ENCODE results near the gene VAT1.

VAT1 gene

DNA sequence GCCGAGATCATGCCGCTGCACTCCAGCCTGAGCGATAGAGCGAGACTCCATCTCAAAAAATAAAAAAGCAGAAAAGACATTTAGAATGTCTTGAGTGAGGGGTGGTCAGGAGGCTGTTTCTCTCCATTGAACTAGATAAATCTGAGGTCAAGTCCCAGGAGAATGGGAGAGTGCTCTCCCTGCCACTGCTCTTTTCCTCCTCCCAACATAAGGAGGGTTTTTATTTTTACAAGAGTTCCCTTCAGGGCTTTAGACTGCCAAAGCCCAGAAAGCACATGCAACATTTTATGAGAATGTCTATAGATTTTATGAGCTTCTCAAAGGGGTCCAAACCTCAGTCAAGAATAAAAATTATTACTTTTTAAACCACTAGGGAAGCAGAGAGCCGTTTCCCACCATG is 4.4 kb upstream of the VAT1 start:
- no peak for DNase-seq

DNA sequence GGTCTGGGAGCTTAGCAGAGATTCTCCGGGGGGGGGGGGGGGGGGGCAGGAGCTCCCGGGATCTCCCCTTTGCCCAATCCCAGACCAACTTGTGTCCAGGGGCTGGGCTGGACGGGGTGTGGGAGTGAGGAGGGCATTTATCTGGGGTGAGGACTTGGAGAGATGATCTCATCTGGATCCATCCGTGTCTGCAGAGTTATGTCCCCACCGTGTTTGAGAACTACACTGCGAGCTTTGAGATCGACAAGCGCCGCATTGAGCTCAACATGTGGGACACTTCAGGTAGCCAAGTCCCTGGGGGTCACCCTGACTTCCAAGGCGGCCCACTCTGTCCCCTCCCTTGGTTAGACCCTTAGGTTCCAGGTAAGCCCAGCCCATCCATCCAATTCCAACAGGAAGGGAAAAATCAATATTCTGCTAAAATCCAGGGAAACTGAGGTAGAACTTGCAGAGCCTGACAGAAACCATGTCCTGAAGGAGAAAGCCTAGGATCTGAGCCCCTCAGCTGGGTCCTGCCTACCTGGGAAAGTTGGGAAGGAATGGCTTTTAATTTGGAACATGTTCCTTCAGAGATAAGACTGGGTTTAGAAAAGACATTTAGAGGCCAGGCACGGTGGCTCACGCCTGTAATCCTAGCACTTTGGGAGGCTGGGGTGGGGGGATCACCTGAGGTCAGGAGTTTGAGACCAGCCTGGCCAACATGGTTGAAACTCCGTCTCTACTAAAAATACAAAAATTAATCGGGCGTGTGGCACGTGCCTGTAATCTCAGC is 3.8 kb upstream of the VAT1 start:
- DNase-seq: no peak

DNA sequence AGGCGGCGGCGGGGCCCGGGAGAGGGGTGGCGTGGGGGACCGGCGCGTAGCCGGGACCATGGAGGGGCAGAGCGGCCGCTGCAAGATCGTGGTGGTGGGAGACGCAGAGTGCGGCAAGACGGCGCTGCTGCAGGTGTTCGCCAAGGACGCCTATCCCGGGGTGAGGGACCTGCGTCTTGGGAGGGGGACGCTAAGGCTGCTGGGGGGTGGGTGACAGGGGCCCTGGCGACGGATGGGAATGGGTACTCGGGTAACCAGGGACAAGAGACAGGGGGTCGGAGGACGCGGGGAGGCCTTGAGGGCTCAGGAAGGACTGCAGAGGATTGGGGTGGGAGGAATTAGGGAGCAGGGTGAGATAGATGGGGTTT is 3.1 kb upstream of the VAT1 start:
- DNase-seq: peak; percentile 41

DNA sequence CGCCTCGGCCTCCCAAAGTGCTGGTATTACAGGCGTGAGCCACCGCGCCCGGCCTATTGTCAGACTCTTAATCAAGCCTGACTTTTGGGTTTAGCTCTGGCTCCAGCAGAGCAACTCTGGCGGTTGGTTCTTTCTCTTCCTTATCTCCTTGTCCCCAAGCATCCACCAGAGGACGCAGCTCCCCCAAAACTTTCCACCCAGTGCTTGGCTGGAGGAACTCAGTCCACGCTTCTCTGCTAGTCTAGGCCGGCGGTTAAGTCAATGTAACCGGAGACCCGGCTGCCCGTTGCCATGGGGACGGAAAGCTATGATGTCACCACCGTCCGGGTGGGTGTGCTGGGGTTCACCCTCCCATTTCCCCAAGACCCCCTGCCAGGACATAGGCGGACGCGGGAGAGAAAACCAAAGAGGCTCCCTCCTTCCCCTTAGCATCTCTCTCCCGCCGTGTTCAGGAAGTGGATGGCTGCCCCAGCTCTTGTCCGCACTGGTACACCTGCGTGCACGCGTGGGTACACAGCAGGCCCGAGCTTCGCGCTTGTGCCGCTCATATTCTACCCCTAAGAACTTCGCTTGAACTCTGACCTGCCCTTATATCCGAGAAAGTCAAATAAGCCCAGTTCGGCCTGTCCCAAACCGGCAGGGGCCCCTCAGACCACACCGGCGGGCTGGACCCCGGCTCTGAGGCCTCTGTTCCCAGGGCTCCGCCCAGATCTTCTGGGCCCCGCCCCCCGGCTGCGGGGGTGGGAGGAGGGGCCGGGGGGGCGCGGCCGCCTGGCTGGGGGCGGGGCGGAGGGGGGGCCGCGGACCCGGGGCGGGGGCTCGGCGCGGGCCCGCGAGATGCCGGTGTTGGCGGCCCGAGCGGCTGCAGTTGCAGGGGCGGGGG is 2.5 kb upstream of the VAT1 start, which contains the start of gene RND2:
TSS of gene RND2 (plus strand) at position 825 of the 883 bp plus-strand sequence. CDS start 117 bp downstream, outside the sequence.
- peak; percentile 92 for DNase-seq

DNA sequence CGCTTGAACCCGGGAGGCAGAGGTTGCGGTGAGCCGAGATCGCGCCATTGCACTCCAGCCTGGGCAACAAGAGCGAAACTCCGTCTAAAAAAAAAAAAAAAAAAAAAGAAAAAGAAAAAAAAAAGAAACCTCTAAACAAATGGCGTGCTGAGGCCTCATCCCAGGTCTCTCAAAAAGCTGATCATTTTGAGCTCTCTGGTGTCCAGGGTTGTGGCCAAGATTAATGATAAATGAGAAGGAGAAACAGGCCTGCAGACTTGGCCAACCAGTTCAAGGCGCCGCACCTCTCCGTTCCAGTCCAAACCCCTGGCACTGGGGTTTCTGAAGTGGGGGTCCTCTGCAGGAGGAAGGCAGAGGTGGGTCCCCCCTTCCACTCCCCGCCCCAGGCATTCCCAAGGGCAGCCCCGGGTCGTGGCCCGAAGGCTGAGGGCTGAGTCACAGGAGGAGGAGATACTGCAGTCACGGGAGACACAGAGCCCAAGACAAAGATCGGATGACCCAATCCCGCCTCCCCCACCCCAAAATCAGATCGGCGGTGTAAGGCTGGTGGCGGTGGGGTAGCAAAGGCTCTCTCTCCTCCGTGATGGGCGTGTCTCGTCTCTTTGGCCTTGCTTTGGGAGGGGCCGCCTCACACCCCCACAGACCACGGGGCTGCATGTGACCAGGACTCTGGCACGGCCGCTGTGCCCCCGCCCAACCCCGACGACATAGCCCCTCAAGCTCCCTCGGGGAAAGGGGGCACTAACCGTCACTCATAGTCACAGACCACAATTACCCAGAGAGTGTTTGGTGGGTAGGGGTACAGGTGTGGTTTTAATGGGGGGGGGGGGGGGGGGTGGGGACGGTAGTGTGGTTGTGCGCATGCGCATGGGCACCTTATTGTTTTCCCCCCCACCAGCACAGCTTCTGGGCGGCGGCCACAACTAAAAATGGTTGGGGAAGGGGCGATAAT is 1.1 kb downstream of the VAT1 start:
- no peak for DNase-seq

DNA sequence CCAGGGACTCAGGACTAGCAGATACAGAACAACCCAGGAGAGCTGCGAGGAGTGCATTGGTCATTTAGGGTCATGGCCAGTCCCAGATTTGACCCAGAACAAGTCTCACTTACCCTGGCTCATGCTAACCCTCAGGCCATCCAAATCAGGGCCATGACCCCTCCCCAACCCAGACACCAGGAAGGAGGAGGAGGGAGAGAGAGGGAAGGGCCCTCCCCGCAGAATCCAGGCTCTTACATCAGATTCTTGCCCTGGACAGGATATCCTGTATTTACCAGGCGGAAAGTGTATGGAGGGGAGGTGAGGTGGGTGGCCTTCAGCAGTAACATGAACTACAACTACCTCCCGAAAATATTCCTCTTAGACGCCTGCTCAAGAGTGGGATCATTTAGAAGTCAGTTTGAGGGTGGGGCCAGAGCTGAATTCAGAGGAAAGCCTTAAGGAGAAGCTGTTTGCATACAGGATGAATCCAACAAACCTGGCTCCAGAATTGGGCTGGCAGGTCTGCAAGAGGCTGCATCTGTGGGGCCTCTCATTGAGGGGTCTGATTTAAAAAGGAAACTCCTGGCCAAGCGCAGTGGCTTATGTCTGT is 2.1 kb downstream of the VAT1 start:
- no peak for DNase-seq

DNA sequence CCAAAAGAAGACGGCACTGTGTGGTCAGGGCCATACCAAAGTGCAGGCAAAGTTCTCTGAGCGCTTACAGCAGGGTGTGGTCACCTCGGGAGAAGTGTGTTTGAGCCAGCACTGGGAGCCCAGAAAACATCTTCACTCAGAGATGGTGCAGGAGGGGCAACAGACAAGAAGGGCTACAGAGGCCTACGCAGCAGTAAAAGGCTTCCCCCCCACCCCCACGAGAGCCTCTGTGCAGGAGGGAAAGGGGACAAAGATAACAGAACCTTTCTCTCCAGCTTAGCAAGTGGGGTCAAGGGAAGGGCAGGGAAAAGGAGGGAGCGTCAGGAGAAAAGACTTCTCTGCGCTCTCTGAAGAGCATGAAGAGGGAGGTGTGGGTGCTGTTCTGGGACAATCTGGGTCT is 2.8 kb downstream of the VAT1 start:
- no peak for DNase-seq

DNA sequence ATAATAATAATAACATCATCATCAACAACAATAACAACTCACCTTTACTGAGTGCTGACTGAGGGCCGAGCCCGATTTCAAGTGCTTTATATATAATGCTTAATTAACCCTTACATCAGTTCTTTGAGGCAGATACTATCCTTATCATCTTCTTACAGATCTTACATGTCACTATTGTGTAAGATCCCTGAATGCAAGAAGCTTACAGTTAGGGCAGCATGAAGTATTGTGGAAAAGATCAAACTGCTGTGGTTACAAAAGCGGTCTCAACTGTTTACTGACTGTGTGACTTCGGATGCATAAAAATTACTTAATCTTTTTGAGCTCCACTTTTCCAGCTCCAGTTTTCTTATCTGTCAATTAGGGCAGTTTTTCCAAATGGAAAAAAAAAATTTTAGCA is 3.3 kb downstream of the VAT1 start:
- DNase-seq: no peak

DNA sequence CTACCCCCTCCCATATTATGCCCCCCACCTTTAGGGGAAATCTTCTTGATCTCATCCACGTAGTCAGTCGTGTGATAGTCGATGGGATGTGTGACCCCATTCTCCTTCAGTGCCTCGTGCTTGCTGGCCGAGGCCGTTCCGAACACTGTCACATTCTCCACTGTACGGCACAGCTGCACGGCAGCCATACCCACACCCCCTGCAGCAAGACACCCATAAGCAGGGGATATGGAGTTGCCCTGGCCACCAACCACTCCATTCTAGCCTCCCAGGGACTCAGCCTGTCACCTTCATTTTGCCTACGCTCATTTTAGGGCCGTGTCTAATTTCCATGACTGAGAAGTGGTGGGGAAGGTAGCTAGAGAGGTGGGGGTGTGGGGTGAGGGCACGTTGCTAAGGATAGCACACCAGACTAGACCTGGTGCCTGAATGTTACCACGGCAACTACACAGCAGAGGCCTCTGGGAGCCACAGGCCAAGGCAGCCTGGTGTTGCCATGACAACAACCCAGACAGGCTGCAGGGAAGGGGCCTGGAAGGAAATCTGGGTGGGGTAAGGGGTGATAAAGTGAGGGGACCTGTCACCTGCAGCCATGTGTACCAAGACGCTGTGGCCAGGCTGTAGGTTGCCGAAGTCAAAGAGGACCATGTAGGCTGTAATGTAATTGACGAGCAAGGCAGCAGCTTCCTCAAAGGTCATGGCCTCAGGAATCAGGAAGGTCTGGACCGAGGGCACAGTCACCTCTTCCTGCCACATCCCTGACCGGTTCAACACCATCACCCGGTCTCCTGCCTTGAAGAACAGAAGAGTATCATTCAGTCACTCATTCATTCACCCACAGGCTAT is 4.0 kb downstream of the VAT1 start:
- DNase-seq: peak; percentile 25

DNA sequence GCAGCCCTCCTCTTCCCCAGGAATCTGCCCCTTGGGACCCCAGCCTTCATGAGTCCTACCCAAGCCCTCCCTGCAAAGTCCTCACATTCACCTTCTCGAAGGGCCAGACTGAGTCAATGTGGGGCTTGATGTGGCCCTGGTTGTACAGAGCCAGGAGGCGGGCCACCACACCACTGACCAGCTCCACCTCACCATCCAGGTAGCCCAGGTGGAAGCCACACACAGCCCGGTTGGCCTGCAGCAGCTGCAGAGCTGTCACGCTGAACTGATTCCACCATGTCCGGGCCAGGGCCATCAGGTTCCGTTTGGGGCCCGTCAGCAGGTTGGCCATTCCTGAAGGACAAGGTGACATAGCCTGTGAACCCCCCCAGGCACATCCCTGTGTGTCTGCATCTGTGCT is 6.0 kb downstream of the VAT1 start:
- DNase-seq: no peak

DNA sequence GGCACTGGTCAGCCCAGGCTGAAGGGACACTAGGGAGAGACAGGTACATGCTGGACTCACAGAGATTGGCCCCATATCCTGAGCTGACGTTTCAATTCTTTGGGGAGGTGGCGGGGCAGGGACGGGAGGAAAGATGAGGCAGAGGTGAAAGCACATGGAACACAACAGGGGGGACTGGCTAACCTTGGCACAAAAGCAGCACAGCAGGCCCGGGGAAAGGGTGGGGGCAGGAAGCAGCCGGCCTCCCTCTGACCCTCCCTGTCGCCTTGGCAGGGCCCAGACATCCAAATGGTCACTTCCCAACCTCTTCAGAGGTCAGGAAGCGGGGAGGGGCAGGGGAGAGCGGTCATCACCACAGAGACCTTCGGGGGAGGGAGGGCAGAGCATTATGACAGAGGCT is 6.6 kb downstream of the VAT1 start:
- no peak for DNase-seq

DNA sequence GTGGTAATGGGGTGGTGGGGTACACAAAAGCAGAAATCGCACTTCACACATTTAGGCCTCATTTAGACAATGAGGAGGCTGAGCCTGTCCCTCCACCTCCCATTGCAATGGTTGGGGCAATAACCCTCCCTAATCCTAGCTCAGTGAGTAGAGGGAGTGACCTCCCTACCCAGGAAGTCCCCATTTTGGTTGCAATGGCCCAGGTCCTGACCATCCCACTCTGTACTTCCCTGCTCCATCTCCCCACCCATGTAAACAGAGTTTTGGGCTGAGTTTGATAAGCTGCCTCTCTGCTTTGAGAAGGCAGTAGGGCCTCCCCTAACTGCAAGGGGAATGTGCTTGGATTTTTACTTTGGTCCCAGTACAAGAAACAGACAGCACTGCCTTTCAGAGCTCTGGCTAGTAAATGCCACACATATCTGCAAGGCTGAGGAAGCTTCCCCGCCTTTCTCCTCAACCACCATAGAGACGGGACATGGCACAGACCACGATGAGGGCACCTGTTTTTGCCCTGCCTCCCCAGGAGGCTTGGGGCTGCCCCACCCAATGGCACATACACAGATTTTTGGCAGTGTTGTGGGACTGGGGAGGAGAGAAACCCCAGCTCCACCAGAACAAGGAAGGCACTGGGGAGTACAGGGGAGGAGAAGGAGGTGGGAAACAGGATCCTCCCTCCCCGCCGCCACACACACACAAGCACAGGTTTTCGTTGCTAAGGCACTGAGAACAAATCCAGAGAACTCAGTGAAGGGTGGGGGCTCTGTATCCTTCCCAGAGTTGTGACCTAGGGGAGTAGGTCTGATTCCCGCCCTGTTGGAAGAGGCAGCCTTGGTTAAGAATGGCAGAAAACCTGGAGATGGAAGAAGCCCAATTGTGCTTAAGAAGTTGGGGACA is 7.3 kb downstream of the VAT1 start:
- no peak for DNase-seq

DNA sequence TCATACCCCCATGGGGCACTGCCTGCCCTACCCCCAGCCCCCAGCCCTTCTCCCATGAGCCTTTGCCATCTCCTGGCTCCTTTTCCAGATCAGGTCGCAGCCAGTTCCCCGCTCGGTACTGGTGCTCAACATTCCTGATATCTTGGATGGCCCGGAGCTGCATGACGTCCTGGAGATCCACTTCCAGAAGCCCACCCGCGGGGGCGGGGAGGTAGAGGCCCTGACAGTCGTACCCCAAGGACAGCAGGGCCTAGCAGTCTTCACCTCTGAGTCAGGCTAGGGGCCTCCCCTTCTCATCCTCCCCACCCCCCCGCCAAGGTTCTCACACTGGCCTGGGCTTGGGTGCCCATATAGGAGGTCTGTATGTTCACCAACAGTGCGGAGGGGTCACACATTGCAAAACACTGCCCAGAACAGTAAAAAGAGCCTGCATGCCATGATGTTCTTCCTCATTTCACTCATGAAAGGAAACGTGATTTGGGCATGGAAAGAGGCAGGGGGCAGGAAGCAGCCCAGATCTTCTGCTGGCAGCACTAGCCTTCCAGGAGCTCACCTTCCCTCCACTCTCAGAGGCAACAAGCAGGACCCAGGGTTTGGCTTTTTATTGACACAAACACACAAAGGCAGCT is 8.1 kb downstream of the VAT1 start:
- DNase-seq: no peak

DNA sequence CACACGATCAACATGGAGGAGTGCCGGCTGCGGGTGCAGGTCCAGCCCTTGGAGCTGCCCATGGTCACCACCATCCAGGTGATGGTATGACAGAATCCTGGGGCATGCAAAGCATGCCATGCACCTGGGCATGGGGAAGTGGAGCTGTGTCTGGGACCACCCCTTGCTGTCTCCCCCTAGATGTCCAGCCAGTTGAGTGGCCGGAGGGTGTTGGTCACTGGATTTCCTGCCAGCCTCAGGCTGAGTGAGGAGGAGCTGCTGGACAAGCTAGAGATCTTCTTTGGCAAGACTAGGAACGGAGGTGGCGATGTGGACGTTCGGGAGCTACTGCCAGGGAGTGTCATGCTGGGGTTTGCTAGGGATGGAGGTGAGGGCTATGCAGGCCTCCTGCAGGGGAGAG is 8.9 kb downstream of the VAT1 start:
- no peak for DNase-seq

DNA sequence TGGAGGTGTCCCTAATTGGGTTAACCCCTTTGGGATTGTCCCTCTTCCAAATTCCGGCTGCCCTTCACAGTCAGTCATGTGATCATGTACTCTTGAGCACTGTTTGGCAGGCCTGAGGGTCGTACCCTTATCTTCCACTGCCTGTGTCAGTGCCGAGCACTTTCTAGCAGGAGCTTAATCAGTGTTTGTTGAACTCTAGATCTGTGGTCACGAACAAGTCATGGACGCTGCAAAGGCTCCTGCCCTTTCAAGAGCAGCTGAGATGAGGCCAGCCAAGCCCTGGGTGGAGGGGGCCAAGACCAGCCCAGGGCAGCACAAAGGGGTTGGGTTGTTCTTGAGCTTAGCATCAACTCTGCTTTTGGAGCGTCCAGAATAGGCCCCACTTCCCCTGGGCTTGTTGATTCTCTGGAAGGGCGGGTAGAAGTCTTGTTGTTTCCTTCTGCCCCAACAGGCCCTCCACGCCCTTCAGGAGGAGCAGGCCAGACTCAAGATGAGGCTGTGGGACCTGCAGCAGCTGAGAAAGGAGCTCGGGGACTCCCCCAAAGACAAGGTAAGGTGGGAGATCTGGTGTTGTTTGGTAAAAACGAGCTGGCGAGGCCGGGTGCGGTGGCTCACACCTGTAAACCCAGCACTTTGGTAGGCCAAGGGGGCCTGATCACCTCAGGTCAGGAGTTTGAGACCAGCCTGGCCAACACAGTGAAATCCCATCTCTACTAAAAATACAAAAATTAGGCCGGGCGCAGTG is 10.3 kb downstream of the VAT1 start:
- no peak for DNase-seq

DNA sequence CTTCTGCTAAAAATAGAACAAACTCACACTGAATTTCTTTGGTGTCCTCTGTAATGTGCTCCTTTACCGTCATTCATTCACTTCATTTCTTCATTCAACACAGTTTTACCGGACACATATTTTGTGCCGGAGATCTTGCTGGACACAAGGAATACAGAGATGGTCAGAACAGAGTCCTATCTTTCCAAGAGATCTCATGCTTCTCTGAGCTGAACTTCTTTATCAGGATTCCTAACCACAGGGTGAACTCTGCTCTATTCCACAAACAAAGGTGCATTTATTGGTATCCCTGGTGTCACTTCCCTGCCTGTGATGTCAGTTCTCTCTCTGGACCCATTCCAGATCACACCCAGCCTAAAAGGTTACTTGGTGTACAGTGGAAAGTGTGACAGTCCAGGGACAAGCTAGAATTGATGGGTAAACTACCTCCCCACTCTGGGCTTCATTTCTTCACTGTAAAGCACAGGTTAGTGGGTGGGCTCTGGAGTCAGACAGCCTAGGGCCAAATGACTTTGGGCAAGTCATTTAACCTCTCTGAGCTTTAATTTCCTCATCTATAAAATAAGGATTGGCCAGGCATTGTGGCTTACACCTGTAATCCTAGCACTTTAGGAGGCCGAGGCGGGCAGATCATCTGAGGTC is 11.4 kb downstream of the VAT1 start:
- DNase-seq: no peak

DNA sequence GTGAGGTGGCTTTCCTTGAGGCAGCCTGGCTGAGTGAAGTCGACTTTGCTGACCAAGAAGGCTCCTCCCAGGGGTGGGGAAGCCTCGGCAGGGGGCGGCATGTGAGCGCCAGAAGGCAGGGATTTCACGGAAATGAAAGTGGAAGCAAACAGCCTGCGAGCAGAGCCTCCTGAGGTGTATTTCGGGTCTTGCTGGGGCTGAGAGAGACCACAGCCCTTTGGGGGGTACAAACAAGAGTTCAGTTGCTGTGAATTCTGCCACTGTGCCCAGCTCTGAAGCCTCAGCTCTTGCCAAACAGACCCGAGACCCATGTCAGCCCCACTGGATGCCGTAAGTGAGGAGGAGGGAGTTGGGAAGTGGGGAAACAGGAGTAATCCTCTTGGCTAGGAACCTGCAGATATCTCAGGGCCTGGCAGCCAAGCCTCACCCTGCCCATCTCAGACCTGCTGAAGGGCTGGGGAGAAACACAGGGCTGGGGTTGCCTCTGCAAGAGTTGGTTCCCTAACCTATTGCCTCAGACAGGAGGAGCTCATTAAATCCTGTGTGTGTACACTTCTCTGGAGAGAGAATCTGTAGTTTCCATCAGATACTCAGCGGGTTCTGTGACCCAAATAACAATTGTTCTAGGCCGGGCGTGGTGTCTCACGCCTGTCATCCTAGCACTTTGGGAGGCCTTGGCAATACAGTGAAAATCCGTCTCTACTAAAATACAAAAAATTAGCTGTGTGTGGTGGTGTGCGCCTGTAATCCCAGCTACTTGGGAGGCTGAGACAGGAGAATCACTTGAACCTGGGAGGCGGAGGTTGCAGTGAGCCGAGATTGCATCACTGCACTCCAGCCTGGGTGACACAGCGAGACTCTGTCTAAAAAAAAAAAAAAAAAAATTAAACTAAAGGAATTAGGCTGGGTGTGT is 15.3 kb downstream of the VAT1 start, which contains the start of gene IFI35:
TSS of gene IFI35 (plus strand) at position 146 of the 913 bp plus-strand sequence. CDS start at position 310, 164 bp downstream.
- DNase-seq: peak; percentile 57

Data from NCI-H146 (cell line).